Activated T-helper 2 cell treated with anti-CD3 and anti-CD28 coated beads, Interferon-gamma antibody, Interleukin-2, Interleukin-4, amounts not matched to agents 10 μg/mL and 5 μg/mL and 100 μg/mL, durations not matched to agents 14 hours and 24 hours and 36 hours (primary cell): Measurements from ENCODE around the gene ZFR2. TPM values are rescaled to one million over a fixed set of nuclear protein-coding genes. Genes with fewer than 3 reads are reported as not detected.

Experiments
- DNase-seq: peaks from one replicate; pipeline ENCODE4 v3.0.0; 2021; ENCODE audit warnings: low spot score
- H3K27ac Mint-ChIP-seq: one replicate; pipeline ENCODE4 v1.8.0; 2021; ENCODE audit warnings: mixed read lengths
- H3K27me3 Mint-ChIP-seq: one replicate; pipeline ENCODE4 v1.8.0; 2021; ENCODE audit warnings: low read depth, mixed read lengths
- H3K36me3 Mint-ChIP-seq: one replicate; pipeline ENCODE4 v1.8.0; 2021; ENCODE audit warnings: low read depth, mixed read lengths
- H3K4me1 Mint-ChIP-seq: one replicate; pipeline ENCODE4 v1.8.0; 2021; ENCODE audit warnings: low read depth, mixed read lengths
- H3K4me3 Mint-ChIP-seq: one replicate; pipeline ENCODE4 v1.8.0; 2021; ENCODE audit warnings: low read depth, mild to moderate bottlenecking, moderate library complexity, mixed read lengths
- H3K9me3 Mint-ChIP-seq: one replicate; pipeline ENCODE4 v1.8.0; 2021; ENCODE audit warnings: mixed read lengths
- intact Hi-C: fragments of 100-400 bp; cut with micrococcal nuclease; formaldehyde crosslinking; loops from one replicate; pipeline ENCODE4 v1.15.1; 2023
- total RNA-seq: library from RNA; stranded (reverse); gene quantifications from 2 replicates; pipeline ENCODE4 v1.2.3, GENCODE V29; 2022

Gene ZFR2
- total RNA-seq, 1 donor from 2014 or later, result 0.27 TPM

DNA sequence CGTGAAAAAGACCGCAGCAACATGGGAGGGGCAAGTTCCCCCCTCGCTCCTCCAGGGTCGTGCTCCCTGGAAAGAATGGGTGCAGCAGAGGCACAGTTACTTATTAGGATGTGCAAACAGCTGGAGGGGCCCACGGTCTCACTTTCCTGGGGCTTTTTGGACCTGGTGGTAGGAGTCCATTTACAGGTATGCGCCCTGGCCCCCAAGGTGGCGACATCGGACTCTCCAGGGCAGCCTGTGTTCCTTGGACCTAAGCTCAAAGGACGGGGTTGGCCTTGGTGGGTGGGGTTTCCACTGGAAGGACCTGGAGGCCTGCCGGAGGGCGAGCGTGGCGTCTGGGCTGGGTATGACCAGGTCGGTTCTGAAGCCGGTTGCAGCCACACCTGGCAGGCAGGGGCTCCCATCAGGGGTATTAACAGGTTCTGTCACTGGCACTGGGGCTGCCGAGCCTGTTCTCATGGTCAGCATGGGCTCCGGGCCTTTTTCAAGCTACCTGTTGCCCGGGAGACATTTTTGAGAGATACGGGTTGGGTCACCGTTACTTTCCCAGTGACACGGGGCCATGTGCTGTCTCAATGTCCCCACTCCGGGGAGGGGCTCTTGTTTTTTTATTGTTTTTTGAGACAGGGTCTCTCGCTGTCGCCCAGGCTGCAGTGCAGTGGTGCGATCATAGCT, 5.9 kb downstream of the ZFR2 start:
- H3K27me3 Mint-ChIP-seq, result peaks cover 18% of the 10 kb centered on the region
- intact Hi-C loops, result no loop called here
- no peak overlapping the region for H3K27ac Mint-ChIP-seq
- no peaks in the 10 kb centered on the region for H3K36me3 Mint-ChIP-seq
- H3K9me3 Mint-ChIP-seq, result no peaks in the 10 kb centered on the region
- no peaks in the 10 kb centered on the region for H3K4me1 Mint-ChIP-seq
- H3K4me3 Mint-ChIP-seq, result no peak overlapping the region
- DNase-seq, result no peak

DNA sequence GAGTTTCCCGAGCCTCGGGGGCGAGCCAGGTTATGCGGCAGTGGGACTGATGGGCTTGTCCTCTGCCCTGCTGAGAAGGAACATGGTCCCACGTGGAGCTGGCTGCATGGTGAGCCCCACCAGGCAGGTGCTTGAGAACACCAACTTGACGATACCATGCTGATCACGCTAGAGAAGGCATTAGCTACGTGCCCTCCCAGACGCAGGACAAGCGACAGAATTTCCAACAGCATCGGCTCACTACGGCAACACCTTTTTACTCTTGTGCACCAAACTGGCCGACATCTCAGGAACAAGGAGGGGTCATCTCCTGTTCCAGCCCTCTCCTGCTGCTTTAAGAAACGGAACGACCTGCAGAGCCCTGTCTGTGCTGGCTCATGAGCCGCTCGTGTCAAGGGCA, 8.3 kb downstream of the ZFR2 start:
- no peak overlapping the region for H3K4me3 Mint-ChIP-seq
- intact Hi-C loops, result no loop called here
- H3K4me1 Mint-ChIP-seq, result no peaks in the 10 kb centered on the region
- H3K27ac Mint-ChIP-seq, result no peak overlapping the region
- H3K27me3 Mint-ChIP-seq, result no peaks in the 10 kb centered on the region
- DNase-seq, result no peak
- no peaks in the 10 kb centered on the region for H3K9me3 Mint-ChIP-seq
- H3K36me3 Mint-ChIP-seq, result no peaks in the 10 kb centered on the region

GRCh38 chr19:3857449-3858003, 11.3 kb downstream of the ZFR2 start:
- Mint-ChIP-seq H3K36me3 (no peaks in the 10 kb centered on the region), H3K27me3 (no peaks in the 10 kb centered on the region), H3K4me3 (no peak overlapping the region), H3K27ac (no peak overlapping the region), H3K9me3 (peaks cover under 1% of the 10 kb centered on the region), H3K4me1 (no peaks in the 10 kb centered on the region)
- DNase-seq, result no peak
- intact Hi-C loops, result no loop called here

GRCh38 chr19:3855320-3855719, 13.5 kb downstream of the ZFR2 start:
- H3K4me3 Mint-ChIP-seq, result no peak overlapping the region
- no peaks in the 10 kb centered on the region for H3K4me1 Mint-ChIP-seq
- peaks cover 20% of the 10 kb centered on the region for H3K9me3 Mint-ChIP-seq
- no peak overlapping the region for H3K27ac Mint-ChIP-seq
- no peaks in the 10 kb centered on the region for H3K36me3 Mint-ChIP-seq
- no peaks in the 10 kb centered on the region for H3K27me3 Mint-ChIP-seq
- intact Hi-C loops, result no loop called here
- no peak for DNase-seq

DNA sequence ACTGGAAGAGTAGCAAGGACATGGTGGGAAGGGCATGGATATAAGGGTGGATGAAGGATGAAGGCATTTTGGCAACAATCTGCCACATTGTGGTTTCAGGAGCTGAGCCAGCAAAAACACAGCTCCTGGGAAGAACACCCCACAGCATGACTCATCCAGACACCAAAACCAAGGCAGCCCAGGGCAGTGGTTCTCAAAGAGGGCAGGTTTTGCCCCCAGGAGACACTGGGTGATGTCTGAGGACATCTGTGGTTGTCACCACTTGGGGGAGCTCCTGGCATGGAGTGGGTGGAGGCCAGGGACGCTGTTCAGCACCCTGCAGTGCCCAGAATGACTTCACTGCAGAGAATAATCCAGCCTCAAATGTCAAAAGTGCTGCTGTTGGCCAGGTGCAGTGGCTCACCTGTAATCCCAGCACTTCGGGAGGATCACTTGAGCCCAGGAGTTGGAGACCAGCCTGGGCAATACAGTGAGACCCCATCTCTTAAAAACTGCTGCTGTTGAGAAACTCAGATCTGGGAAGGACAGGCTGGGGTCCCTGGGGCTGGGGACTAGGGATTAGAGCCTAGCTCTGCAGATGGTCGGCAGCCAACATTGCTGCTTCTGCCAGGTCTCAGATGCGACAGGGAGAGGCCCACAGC, 16.1 kb downstream of the ZFR2 start:
- no peak for DNase-seq
- H3K36me3 Mint-ChIP-seq, result no peaks in the 10 kb centered on the region
- H3K4me3 Mint-ChIP-seq, result no peak overlapping the region
- no peaks in the 10 kb centered on the region for H3K4me1 Mint-ChIP-seq
- H3K27ac Mint-ChIP-seq, result no peak overlapping the region
- no peaks in the 10 kb centered on the region for H3K27me3 Mint-ChIP-seq
- intact Hi-C loops, result no loop called here
- peaks cover 25% of the 10 kb centered on the region for H3K9me3 Mint-ChIP-seq

- intact Hi-C loops, result no loop called here
- Mint-ChIP-seq H3K4me1 (no peaks in the 10 kb centered on the region), H3K27me3 (no peaks in the 10 kb centered on the region), H3K9me3 (peaks cover 25% of the 10 kb centered on the region), H3K4me3 (no peak overlapping the region), H3K36me3 (no peaks in the 10 kb centered on the region), H3K27ac (no peak overlapping the region)
- no peak for DNase-seq
Measured at GRCh38 chr19:3852177-3852511, 16.7 kb downstream of the ZFR2 start.

- H3K4me3 Mint-ChIP-seq, result no peak overlapping the region
- H3K9me3 Mint-ChIP-seq, result peaks cover 25% of the 10 kb centered on the region
- H3K36me3 Mint-ChIP-seq, result no peaks in the 10 kb centered on the region
- no peak for DNase-seq
- H3K27me3 Mint-ChIP-seq, result no peaks in the 10 kb centered on the region
- no peaks in the 10 kb centered on the region for H3K4me1 Mint-ChIP-seq
- intact Hi-C loops, result no loop called here
- H3K27ac Mint-ChIP-seq, result no peak overlapping the region
Measured at GRCh38 chr19:3851254-3852176, 17.3 kb downstream of the ZFR2 start.

- H3K4me3 Mint-ChIP-seq, result no peak overlapping the region
- H3K36me3 Mint-ChIP-seq, result no peaks in the 10 kb centered on the region
- no peak overlapping the region for H3K27ac Mint-ChIP-seq
- no peak for DNase-seq
- H3K27me3 Mint-ChIP-seq, result no peaks in the 10 kb centered on the region
- peaks cover 25% of the 10 kb centered on the region for H3K9me3 Mint-ChIP-seq
- no peaks in the 10 kb centered on the region for H3K4me1 Mint-ChIP-seq
- intact Hi-C loops, result no loop called here
Measured at GRCh38 chr19:3850320-3850972, 18.4 kb downstream of the ZFR2 start.

DNA sequence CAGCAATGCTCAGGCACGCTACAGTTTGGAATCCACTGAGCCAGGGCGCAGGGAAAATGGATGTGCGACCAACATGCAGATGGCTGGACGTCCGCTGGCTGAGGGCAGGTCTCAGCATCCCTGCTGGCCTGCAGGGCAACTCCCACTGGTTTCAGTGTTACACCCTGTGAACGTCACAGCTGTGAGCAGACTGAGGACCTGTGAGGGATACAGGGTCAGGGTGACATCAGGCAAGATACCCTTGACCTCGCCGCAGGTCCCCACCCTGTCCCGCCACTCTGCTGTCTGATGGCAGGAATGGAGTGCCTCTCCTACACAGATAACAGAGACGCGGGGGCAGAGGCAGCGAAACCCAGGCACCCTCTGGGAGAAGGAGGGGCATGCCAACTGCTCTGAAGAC, 19.1 kb downstream of the ZFR2 start:
- H3K27ac Mint-ChIP-seq, result no peak overlapping the region
- intact Hi-C loops, result no loop called here
- no peaks in the 10 kb centered on the region for H3K27me3 Mint-ChIP-seq
- no peak overlapping the region for H3K4me3 Mint-ChIP-seq
- no peaks in the 10 kb centered on the region for H3K36me3 Mint-ChIP-seq
- no peaks in the 10 kb centered on the region for H3K4me1 Mint-ChIP-seq
- peaks cover 25% of the 10 kb centered on the region for H3K9me3 Mint-ChIP-seq
- no peak for DNase-seq

DNA sequence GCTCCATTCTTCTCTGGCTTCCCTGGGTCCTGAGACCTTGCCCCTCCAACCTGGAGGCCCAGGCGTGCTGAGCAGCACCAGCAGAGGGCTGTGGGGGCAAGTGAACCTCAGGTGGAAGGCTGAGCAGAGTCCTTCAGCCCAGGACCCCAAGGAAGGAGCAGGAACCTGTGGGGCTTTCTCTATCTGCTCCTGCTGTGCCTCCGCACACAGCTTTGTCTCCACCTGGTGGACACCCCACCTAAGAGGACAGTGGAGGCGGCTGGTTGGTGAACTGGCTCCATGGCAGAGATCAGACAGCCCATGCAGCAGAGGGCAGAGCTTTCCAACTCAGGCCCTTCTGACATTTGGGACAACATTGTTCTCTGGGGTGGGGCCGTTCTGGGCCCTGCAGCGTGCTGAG, 19.7 kb downstream of the ZFR2 start:
- Mint-ChIP-seq H3K27ac (no peak overlapping the region), H3K9me3 (peaks cover 25% of the 10 kb centered on the region), H3K4me1 (no peaks in the 10 kb centered on the region), H3K36me3 (no peaks in the 10 kb centered on the region), H3K27me3 (no peaks in the 10 kb centered on the region), H3K4me3 (no peak overlapping the region)
- intact Hi-C loops, result no loop called here
- no peak for DNase-seq

DNA sequence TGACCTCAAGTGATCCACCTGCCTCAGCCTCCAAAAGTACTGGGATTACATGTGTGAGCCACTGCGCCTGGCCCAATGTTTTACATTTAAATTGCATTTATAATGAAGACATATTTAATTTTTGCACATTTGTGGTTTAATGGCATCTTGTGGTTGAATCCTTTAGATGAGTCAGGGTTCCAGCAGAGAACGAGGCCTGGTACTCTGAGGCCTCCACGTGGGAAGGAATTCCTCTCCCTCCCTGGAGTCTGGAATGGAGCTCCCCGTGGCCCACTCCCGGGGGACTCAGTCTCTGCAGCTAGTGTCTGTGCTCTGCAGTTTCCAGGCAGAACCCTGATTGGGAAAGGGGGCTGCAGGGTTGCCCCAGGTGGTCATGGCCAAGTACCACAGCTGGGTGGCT, 24.2 kb downstream of the ZFR2 start:
- Mint-ChIP-seq H3K9me3 (no peaks in the 10 kb centered on the region), H3K36me3 (no peaks in the 10 kb centered on the region), H3K4me1 (no peaks in the 10 kb centered on the region), H3K27ac (no peak overlapping the region), H3K4me3 (no peak overlapping the region), H3K27me3 (no peaks in the 10 kb centered on the region)
- no peak for DNase-seq
- intact Hi-C loops, result no loop called here

- intact Hi-C loops, result no loop called here
- Mint-ChIP-seq H3K27ac (no peak overlapping the region), H3K9me3 (peaks cover 3% of the 10 kb centered on the region), H3K27me3 (no peaks in the 10 kb centered on the region), H3K4me3 (no peak overlapping the region), H3K4me1 (no peaks in the 10 kb centered on the region), H3K36me3 (no peaks in the 10 kb centered on the region)
- no peak for DNase-seq
Measured at GRCh38 chr19:3842948-3843347, 25.9 kb downstream of the ZFR2 start.
